HepG2 (cell line): ENCODE measurements around the gene TTBK1. TPM values are rescaled to one million over a fixed set of nuclear protein-coding genes. Genes with fewer than 3 reads are reported as not detected.

Experiments used
- AKNA ChIP-seq: sonication (generic); formaldehyde crosslinking; IDR thresholded peaks from 2 replicates; pipeline ENCODE4 v1.4.0; 2020; ENCODE audit warnings: missing genetic modification reagents, borderline replicate concordance
- BCL3 ChIP-seq: sonication (generic); formaldehyde crosslinking; IDR thresholded peaks from 2 replicates; pipeline ENCODE4 v1.5.1; 2020; ENCODE audit warnings: mild to moderate bottlenecking, missing genetic modification reagents, moderate library complexity
- CBX2 ChIP-seq, 2 experiments: fragments of 200-600 bp in 1 of 2; sonication (generic); formaldehyde crosslinking in 1 of 2; IDR thresholded peaks; 2 replicates each; pipeline versions ENCODE4 v1.7.0 to v1.8.1; 2018 to 2022; ENCODE audit warnings: low read depth in 2 of 2, low read length in 1 of 2, mild to moderate bottlenecking in 1 of 2, missing genetic modification reagents in 1 of 2
- DMTF1 ChIP-seq: sonication (generic); formaldehyde crosslinking; IDR thresholded peaks from 2 replicates; pipeline ENCODE4 v1.4.0; 2020; ENCODE audit warnings: mild to moderate bottlenecking, missing genetic modification reagents
- DNMT3B ChIP-seq: conservative IDR thresholded peaks from 2 replicates; pipeline ENCODE4 v1.6.1; 2016; ENCODE audit warnings: missing biosample characterization, control low read depth
- GZF1 ChIP-seq: sonication (generic); formaldehyde crosslinking; IDR thresholded peaks from 2 replicates; pipeline ENCODE4 v1.5.1; 2020; ENCODE audit warnings: mild to moderate bottlenecking, missing genetic modification reagents
- HES4 ChIP-seq: sonication (generic); formaldehyde crosslinking; IDR thresholded peaks from 2 replicates; pipeline ENCODE4 v1.9.0; 2021; ENCODE audit warnings: mild to moderate bottlenecking, missing genetic modification reagents, borderline replicate concordance
- HNRNPK ChIP-seq: fragments of 200-400 bp; formaldehyde crosslinking; IDR thresholded peaks from 2 replicates; pipeline ENCODE4 v1.6.1; 2018; ENCODE audit warnings: low read length, low read depth, moderate library complexity, mild to moderate bottlenecking; ENCODE audit not compliant: poor library complexity, severe bottlenecking
- JUND ChIP-seq: sonication (generic); formaldehyde crosslinking; IDR thresholded peaks from 2 replicates; pipeline ENCODE4 v1.8.0; 2022; ENCODE audit warnings: mild to moderate bottlenecking, missing genetic modification reagents
- KDM3A ChIP-seq: IDR thresholded peaks from 2 replicates; pipeline ENCODE4 v1.6.1; 2018; ENCODE audit warnings: low read depth, missing compliant biosample characterization
- NFIC ChIP-seq: IDR thresholded peaks from 2 replicates; pipeline ENCODE4 v1.6.1; 2012; ENCODE audit warnings: mild to moderate bottlenecking, low read length, inconsistent platforms
- PAF1 ChIP-seq: IDR thresholded peaks from 2 replicates; pipeline ENCODE4 v1.6.1; 2016; ENCODE audit warnings: missing genetic modification reagents, missing compliant biosample characterization
- RBAK ChIP-seq: sonication (generic); formaldehyde crosslinking; IDR thresholded peaks from 2 replicates; pipeline ENCODE4 v1.5.1; 2020; ENCODE audit warnings: mild to moderate bottlenecking, missing genetic modification reagents
- RFXAP ChIP-seq: sonication (generic); formaldehyde crosslinking; IDR thresholded peaks from 2 replicates; pipeline ENCODE4 v1.4.0; 2020; ENCODE audit warnings: missing genetic modification reagents, borderline replicate concordance
- ZC3H4 ChIP-seq: sonication (generic); formaldehyde crosslinking; IDR thresholded peaks from 2 replicates; pipeline ENCODE4 v1.4.0; 2020; ENCODE audit warnings: missing genetic modification reagents, borderline replicate concordance
- ZFP62 ChIP-seq: sonication (generic); formaldehyde crosslinking; IDR thresholded peaks from 2 replicates; pipeline ENCODE4 v1.4.0; 2020; ENCODE audit warnings: missing genetic modification reagents
- ZNF256 ChIP-seq: sonication (generic); formaldehyde crosslinking; conservative IDR thresholded peaks from 2 replicates; pipeline ENCODE4 v1.4.0; 2020; ENCODE audit warnings: missing genetic modification reagents
- ZNF629 ChIP-seq: sonication (generic); formaldehyde crosslinking; conservative IDR thresholded peaks from 2 replicates; pipeline ENCODE4 v1.5.0; 2020; ENCODE audit warnings: missing genetic modification reagents
- ZNF724P ChIP-seq: sonication (generic); formaldehyde crosslinking; IDR thresholded peaks from 2 replicates; pipeline ENCODE4 v1.8.0; 2022; ENCODE audit warnings: missing genetic modification reagents, borderline replicate concordance
- ZNF792 ChIP-seq: IDR thresholded peaks from 2 replicates; pipeline ENCODE4 v1.6.1; 2016
- ZSCAN31 ChIP-seq: sonication (generic); formaldehyde crosslinking; IDR thresholded peaks from 2 replicates; pipeline ENCODE4 v1.5.0; 2020; ENCODE audit warnings: low read depth, mild to moderate bottlenecking, missing genetic modification reagents
- polyA plus RNA-seq, 8 experiments: library from polyadenylated mRNA; depleted of rRNA in 3 of 8; stranded (reverse) in 7 of 8; unstranded in 1 of 8; fragments of >200 nt; fragmentation: Illumina TruSeq in 4 of 8; extraction: Trizol in 4 of 8; gene quantifications; 2 replicates each; pipeline versions ENCODE4 v1.2.1 to v1.2.3, GENCODE V29; 2011 to 2016; ENCODE audit warnings: low read depth in 4 of 8, missing spikeins in 1 of 8, mixed read lengths in 1 of 8; ENCODE audit not compliant: insufficient read depth in 1 of 8
- total RNA-seq, 5 experiments: library from RNA; depleted of rRNA; stranded (reverse); fragments of >200 nt; fragmentation: Illumina TruSeq; extraction: Trizol; gene quantifications; 2 replicates each; pipeline ENCODE4 v1.2.3, GENCODE V29; 2016; ENCODE audit warnings: low read depth in 1 of 5
- TF ChIP-seq, protein P1 (sequence below): sonication (generic); formaldehyde crosslinking; IDR thresholded peaks from 2 replicates; pipeline ENCODE4 v1.8.1; 2023; ENCODE audit warnings: mild to moderate bottlenecking, missing genetic modification reagents

TTBK1 gene
- total and polyA plus RNA-seq, 2 of the 13 experiments (the other 11 are each of a cell fraction or from before 2014, with no cell fraction given): 0.24 to 0.33 TPM

DNA sequence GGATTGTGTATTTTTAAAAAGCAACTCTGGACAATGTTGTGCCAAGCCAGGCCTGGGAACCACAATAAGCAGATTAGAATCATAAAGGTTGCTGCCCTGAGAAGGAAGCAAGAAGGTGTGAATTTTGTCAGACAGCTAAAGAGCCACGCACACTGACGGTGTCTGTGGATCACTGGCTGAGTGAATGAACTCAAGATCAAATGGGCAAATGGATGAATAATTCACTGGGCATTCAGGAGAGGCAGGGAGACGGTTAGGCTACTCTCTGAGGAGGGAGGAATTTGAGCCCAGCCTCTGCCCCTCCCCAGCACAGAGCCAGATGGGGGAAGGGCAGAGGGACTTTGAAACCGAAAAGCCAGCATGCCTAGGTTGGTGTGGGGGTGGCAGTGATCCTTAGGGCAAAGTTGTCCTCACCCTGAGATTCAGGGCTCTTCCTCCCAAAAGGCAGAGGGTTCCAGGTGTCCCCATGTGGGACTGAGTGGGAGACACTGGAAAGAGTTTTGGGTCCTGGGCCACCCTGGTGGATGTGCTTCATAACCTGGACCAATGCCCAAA is 35.3 kb downstream of the TTBK1 start (continued):
- TF ChIP-seq ZNF629 (CRISPR knock-in tag): no peak; the same call in 1 of the 2 replicates
- no peak for TF ChIP-seq JUND (CRISPR knock-in tag)
- TF ChIP-seq BCL3 (CRISPR knock-in tag): no peak
- no peak for TF ChIP-seq PAF1 (CRISPR knock-in tag)
- TF ChIP-seq RBAK (CRISPR knock-in tag): no peak
- TF ChIP-seq HES4: no peak
- no peak for TF ChIP-seq KDM3A (CRISPR knock-in tag)
- TF ChIP-seq ZSCAN31 (CRISPR knock-in tag): no peak
- no peak for TF ChIP-seq HNRNPK
- no peak for TF ChIP-seq ZNF724P
- TF ChIP-seq ZFP62 (CRISPR knock-in tag): no peak
- no peak for TF ChIP-seq AKNA (CRISPR knock-in tag)
- TF ChIP-seq, protein P1, sequence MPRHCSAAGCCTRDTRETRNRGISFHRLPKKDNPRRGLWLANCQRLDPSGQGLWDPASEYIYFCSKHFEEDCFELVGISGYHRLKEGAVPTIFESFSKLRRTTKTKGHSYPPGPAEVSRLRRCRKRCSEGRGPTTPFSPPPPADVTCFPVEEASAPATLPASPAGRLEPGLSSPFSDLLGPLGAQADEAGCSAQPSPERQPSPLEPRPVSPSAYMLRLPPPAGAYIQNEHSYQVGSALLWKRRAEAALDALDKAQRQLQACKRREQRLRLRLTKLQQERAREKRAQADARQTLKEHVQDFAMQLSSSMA (CRISPR knock-in tag): peak; percentile 59
- no peak; the same call in 1 of the 2 replicates for TF ChIP-seq ZNF792 (CRISPR knock-in tag)
- TF ChIP-seq CBX2 (IDR thresholded peaks at IDR 0.05; ENCODE audit: low read depth, low read length): no peak
- no peak for TF ChIP-seq CBX2 (CRISPR knock-in tag; IDR thresholded peaks at IDR 0.05; ENCODE audit: low read depth)
- no peak for TF ChIP-seq DNMT3B (CRISPR knock-in tag)
- TF ChIP-seq RFXAP (CRISPR knock-in tag): no peak; the same call in 1 of the 2 replicates
- no peak for TF ChIP-seq DMTF1 (CRISPR knock-in tag)
- TF ChIP-seq NFIC: no peak
- no peak for TF ChIP-seq ZNF256 (CRISPR knock-in tag)
- peak; percentile 10; the same call in 1 of the 2 replicates for TF ChIP-seq ZC3H4 (CRISPR knock-in tag)
- TF ChIP-seq GZF1: no peak
